Ovary (tissue), 3 donors: ENCODE results near the gene PLPP3.

Experiments
- EP300 ChIP-seq: sonication (generic); formaldehyde crosslinking; IDR thresholded peaks from one replicate; pipeline ENCODE4 v1.6.1; 2017; ENCODE audit warnings: antibody characterized with exemption
- POLR2A ChIP-seq: fragments of 450-650 bp; IDR thresholded peaks from one replicate; pipeline ENCODE4 v1.6.1; 2017; ENCODE audit warnings: antibody characterized with exemption, mild to moderate bottlenecking, moderate library complexity
- TF ChIP-seq, protein P1 (sequence below), 3 donors: fragments of 450-650 bp in 2 of 3; fragments of 200-600 bp in 1 of 3; IDR thresholded peaks; one replicate each; pipeline versions ENCODE4 v1.5.1 to v1.8.0; 2016 to 2022; ENCODE audit warnings: antibody characterized with exemption in 3 of 3, mild to moderate bottlenecking in 1 of 3
- donor health status: DM: no; HTN: no; CAD: no.

DNA sequence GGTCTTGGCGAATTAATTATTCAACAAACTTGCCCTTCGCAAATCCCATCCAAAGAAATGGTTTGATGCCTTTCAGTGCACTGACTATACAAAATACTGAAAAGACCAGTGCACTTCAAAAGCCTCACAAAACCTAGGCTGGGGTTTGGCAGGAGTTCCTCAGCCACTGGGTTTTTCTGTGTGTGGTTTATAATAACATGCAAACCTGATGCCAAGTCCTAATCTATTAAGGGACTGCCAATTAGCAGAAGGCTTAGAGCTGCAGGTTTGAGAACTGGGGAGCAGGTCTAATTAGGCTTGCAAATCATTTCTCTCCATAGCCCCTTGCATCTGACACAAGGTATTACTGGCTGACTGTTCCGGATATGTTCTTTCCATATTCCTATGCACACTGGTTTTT is 27.7 kb downstream of the PLPP3 start:
- TF ChIP-seq, protein P1, sequence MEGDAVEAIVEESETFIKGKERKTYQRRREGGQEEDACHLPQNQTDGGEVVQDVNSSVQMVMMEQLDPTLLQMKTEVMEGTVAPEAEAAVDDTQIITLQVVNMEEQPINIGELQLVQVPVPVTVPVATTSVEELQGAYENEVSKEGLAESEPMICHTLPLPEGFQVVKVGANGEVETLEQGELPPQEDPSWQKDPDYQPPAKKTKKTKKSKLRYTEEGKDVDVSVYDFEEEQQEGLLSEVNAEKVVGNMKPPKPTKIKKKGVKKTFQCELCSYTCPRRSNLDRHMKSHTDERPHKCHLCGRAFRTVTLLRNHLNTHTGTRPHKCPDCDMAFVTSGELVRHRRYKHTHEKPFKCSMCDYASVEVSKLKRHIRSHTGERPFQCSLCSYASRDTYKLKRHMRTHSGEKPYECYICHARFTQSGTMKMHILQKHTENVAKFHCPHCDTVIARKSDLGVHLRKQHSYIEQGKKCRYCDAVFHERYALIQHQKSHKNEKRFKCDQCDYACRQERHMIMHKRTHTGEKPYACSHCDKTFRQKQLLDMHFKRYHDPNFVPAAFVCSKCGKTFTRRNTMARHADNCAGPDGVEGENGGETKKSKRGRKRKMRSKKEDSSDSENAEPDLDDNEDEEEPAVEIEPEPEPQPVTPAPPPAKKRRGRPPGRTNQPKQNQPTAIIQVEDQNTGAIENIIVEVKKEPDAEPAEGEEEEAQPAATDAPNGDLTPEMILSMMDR (IDR thresholded peaks at IDR 0.05) = no peak
- TF ChIP-seq POLR2A = no peak
- TF ChIP-seq EP300 = no peak
